ENCODE measurements around the gene AMN1.
"Not testable (repeated sequence)": the region's sequence is repeated elsewhere in the genome, so short reads cannot be mapped to it uniquely, and the experiment has no call there.

AMN1 gene

DNA sequence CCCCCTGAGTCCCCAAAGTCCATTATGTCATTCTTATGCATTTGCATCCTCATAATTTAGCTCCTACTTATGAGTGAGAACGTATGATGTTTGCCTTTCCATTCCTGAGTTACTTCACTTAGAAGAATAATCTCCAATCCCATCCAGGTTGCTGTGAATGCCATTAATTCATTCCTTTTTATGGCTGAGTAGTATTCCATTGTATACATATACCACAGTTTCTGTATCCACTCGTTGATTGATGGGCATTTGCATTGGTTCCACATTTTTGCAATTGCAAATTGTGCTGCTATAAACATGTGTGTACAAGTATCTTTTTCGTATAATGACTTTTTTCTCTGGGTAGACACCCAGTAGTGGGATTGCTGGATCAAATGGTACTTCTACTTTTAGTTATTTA is 38.9 kb downstream of the AMN1 start:
- FAIRE-seq; DNase-seq (ENCODE audit: extremely low spot score, insufficient read length, low read depth): not testable (repeated sequence)

DNA sequence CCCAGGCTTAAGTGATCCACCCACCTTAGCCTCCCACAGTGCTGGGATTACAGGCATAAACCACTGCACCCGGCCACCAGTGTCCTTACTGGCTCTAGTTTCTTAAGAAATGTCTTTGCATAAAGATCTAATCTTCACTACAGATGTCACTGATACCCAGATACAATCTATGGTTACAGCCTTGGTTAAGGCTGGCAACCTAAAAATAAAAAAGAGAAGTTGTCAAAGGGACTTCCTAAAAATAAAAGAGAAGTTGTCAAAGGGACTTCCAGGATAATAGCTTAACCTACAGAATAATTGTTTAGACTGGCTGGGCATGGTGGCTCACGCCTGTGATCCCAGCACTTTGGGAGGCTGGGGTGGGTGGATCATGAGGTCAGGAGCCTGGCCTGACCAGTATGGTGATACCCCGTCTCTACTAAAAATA is 41.7 kb downstream of the AMN1 start:
- FAIRE-seq (no peak), DNase-seq (ENCODE audit: extremely low spot score, insufficient read length, low read depth) (no peak)

DNA sequence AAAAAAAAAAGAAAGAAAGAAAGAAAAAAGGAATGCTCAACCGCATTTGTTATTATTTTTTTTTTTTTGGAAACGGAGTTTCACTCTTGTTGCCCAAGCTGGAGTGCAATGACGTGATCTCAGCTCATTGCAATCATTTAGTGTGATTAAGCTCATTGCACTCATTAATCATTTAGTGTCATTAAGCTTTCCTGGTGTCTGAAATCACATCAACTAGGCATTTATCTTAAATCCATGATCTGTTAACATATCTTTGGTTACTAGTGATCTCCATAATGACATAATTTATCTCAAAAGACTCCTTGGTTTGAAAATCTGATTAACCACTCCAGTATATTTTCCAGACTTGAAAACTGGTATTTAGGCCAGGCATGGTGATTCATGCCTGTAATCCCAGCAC is 43.0 kb downstream of the AMN1 start:
- DNase-seq (ENCODE audit: extremely low spot score, insufficient read length, low read depth) = no peak
- no peak for FAIRE-seq

DNA sequence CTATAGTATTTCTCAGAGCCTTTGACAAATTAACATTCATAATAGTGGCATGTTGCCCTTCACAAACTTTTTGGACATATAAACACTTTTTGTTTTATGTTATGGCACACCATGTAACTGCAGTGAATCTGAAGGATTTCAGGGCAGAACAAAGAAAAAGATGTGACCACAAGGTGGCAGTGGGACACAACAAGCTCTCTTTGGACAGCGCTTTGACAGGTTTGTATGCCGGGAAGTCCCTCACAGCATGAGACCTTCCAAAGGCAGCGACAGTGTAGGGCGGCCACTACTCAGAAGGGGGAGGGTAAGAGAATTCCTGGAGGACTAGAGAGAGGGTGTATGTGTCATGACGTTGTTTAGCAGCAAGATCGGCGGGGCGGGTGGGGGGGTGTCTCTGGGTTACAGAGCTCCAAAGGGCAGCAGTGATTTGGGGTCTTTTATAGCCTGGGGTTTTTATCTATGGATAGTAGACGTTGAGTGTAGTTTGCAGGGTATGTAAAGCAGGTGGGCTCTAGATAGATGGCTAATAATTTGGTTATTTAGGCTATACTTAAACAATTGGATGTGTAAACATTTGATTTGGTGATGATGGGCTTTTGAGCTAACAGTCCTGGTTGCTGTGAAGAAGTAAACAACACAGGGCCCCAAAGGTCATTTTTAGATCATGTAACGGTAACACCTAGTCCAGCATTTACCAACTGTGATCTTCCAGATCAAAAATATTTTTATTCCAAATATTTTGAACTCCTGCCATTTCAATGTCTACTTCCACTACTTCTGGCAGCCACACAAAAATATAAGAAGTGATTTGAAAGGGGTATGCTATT is 46.5 kb downstream of the AMN1 start:
- FAIRE-seq = peak; percentile 97

DNA sequence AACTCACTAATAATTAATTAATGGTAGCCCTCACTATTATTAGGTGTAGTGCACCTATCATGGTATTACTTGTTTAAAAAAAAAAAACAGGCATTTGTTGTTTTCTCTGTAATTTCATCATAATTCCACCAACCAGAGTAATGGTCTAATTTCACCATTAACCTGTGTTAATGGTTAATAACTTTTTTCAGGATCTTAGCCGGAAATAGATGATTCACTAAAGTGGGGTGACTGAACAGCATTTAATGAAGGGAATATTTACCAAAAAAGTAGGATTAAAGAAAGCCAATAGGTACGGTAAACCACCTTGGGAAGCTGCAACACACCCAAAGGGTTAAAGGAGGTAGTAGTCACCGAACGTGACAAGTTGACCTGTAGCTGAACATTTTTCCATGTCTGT is 56.3 kb downstream of the AMN1 start:
- DNase-seq (ENCODE audit: extremely low spot score, insufficient read length, low read depth) (no peak), FAIRE-seq (no peak)

More for the DNA sequence above, 46.5 kb downstream of the AMN1 start:
- peak; percentile 70 for DNase-seq (ENCODE audit: extremely low spot score, insufficient read length, low read depth)

DNA sequence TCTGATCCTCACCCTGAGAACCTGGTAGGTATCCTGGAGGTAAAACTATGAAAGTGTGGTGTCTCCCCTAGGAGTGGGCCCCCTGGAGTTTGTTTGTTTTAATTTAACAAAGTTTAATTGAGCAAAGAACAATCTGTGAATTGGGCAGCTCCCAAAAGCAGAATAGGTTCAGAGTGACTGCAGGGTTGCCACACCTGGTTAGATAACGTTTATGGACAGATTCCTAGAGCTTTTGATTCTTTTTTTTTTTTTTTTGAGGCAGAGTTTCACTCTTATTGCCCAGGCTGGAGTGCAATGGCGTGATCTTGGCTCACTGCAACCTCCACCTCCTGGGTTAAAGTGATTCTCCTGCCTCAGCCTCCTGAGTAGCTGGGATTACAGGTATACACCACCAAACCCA is 59.2 kb downstream of the AMN1 start:
- FAIRE-seq; DNase-seq (ENCODE audit: extremely low spot score, insufficient read length, low read depth): not testable (repeated sequence)

DNA sequence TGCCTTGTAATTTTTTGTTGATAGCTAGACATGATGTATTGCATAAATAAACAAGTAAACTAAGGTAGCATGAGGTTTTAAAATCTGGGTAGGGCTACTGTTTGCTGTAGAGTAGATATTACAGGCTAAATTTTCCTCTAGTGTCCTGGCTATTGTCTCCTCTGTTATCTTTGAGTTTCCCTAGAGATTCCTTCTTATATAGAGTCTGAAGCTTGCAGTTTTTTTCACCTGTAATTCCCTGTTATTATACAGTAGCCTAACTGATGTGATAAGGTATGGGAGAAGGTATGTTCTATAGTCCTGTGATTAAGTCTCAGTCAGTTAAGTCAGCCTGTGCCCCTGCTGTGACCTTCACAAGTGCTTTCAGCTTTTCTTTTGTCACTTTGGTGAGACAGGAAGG is 59.8 kb downstream of the AMN1 start:
- DNase-seq (ENCODE audit: extremely low spot score, insufficient read length, low read depth) = no peak
- FAIRE-seq = no peak

DNA sequence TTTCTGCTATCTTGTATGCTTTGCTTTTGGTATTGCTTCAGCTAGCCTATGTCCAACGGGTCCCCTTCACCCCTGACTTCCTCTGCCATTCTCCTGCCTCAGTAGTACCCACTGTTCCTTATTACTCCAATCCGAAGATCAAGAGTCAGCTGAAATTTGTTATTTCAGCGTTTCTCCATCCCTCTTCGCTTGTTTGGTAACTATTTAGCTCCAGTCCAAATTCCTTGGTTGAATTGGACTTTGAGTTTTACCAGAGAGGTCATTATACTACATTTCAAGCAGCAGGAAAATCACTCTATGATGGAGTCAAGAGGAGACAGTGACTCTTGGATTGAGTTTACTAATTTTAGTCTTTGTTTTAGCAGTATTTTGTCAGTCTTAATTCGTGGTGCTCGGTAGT is 64.8 kb downstream of the AMN1 start:
- no peak for FAIRE-seq
- no peak for DNase-seq (ENCODE audit: extremely low spot score, insufficient read length, low read depth)

DNA sequence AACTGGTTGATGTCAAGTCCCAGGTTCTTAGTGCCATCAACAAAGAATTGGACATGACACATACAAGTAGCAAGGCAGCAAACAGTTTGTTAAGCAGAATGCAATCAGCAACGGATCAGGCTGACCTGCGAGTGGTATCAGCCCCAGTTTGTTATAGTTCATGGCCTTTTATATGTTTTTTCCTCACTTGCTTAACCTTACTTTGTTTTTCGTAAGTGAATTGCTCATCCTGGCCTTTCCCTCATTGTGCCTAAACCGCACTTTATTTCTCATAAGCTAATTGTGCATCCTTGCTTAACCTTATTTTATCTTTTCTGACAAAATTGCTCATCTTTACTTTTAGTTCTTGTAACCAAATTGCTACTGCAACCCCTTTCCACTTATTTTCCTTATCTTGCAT is 65.2 kb downstream of the AMN1 start:
- DNase-seq (ENCODE audit: extremely low spot score, insufficient read length, low read depth) (no peak), FAIRE-seq (no peak)

DNA sequence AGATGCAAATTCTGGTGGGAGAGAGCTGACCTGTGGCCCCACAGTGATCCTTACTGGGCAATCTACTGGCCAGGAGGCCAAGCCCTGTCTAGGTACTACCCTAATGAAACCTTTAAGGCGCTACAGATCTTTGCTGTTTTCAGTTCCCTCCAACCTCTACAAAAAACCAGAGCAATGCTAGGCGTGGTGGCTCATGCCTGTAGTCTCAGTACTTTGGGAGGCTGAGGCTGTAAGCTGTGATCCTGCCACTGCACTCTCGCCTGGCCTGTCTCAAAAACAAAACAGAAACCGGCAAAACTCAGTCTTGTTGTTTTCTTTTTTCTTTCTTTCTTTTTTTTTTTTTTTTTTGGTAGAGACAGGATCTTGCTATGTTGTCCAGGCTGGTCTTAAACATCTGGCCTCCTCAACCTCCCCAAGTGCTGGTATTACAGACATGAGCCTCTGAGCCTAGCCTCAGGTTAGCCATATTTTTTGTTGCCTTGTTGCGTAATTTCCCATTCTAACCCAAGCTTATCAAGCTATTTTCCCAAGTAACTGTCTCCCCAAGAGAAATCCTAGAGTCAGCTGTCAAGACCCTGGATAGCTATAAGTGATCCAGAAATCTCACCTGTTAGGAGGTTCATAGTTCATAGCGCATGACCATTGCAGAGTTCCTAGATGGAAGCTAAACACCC is 66.5 kb downstream of the AMN1 start:
- FAIRE-seq = peak; percentile 9

DNA sequence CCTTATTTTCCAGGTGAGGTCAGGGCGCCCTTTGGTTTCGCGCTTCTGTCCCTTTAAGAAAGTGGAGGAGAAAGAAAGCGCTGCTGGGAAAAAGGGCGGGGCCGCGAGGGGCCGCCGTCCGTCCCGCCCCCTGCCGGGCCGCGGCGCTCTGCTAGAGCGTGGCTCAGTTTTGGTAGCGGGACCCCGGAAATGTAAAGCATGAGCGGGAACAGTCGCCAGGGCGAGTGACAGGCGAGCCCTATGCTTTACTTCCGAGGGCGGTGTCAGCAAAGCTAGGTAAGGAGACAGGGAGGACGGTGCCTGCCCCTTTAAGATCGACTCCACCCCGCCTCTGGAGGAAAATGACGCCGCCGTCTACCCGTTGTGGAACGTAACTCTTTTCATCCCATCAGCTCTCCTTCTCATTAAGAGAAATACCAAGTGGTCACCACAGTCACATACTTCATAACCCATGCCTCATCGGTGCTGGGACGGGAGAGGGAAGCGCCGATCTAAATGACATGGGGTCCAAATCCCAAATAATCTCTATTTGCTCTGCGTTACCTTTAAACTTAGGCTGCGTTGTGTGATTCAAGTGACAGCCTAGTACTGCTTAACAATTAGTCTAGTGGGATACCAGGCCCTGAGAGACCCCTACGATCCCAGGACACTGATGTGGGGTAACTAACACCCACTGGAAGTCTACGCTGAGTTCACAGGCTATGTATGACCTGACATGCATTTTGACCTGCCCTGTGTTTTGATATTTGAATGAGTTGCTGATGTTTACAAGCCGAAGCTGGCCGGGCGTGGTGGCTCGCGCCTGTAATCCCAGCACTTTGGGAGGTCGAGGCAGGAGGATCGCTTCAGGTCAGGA is 69.5 kb downstream of the AMN1 start, which contains the start of gene ETFBKMT:
TSS of gene ETFBKMT (plus strand) at position 602 of the 856 bp plus-strand sequence. CDS start 2,266 bp downstream, outside the sequence.
- DNase-seq (ENCODE audit: extremely low spot score, insufficient read length, low read depth) (peak; percentile 80), FAIRE-seq (peak; percentile 98)

More for the DNA sequence above, 66.5 kb downstream of the AMN1 start:
- no peak for DNase-seq (ENCODE audit: extremely low spot score, insufficient read length, low read depth)

DNA sequence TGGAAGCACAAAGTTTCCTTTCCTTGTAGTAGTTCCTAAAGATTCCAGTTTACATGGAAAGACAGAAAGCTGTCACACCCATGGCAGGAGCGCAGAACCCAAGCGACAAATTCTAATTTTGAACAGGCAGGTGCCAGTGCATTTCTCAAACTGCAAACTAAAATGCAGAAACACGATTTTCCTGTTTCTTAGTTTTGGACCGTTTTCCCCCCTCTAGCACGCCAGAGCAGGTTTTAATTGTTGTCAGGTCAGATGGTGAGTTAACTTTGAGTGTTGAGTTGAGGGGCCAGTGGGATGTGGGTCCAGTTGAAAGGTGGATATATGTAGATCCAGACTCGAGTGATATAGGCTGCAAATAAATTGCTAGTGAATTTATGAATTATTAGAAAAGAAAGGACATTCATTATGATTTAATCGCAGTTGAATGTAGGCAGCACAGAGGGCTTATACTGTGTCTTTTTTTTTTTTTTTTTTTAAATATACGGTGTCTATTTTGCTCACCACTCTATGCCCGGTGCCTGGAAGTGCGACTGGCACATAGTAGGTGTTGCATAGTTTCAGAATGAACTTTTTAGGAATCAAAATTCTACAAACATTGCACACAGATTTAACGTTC is 70.2 kb downstream of the AMN1 start:
- FAIRE-seq (no peak), DNase-seq (ENCODE audit: extremely low spot score, insufficient read length, low read depth) (no peak)

DNA sequence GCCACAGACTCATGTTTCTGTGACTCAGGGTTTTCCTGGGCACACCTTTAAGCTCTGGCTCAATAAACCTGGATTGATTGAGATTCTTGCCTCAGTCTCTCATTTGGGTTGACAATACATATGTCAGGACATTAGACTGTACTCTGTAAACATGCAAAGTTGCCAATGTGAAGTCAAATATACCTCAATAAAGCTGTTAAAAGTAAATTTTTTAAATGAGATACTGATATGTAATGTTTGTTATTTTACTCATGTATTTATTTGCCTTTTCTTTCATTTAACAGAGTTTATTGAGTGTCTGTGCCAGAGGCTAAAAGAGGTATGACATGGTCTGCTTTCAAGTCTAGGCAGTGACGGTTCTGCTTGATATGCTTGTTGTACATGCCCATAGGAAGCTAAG is 73.0 kb downstream of the AMN1 start:
- FAIRE-seq = no peak
- DNase-seq (ENCODE audit: extremely low spot score, insufficient read length, low read depth) = no peak

DNA sequence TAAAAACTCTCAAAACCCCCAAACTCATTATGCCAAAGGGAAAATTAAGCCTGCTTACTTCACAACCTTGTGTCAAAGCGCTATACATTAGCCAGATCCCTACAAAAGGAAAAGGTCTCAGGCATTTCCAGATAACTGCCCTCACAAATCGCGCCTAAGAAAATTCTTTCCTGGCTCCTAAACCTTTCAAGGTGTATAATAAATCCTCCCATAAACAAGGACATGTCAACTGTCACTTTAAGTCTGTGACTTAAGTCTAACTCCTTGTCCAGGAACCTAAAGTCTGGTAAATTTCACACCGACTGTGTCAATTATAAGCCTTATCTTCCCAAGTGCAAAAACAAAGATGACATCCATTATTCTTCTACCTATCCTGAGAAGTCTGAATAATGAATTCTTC is 73.6 kb downstream of the AMN1 start:
- FAIRE-seq = no peak

DNA sequence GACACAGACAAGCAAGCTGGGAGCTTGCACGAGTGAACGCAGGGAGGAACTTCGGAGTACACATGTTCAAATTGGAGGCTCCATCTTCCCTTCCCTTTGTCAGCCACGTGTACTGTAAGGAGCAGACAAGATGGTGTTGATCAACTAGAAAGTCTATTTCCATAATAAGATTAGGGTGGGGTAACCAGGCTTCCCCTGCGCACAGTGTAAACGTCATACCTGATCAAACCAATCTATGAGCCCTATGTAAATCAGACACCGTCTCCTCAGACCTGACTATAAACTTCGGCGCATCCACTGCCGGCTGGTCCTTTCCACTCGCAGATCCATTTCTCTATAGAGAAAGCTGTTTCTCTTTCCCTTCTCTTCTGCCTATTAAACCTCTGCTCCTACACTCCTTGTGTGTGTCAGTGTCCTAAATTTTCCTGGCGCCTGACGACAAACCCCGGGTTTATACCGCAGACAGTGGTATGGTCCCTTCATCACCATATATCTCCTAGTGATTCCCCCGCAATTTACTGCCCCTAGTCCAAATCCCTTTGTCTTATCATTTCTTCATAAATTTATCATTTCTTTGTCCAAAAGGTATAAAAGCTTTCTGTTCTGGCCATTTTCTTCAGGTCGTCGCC is 76.8 kb downstream of the AMN1 start:
- DNase-seq (ENCODE audit: extremely low spot score, insufficient read length, low read depth) (no peak), FAIRE-seq (no peak)

More for the DNA sequence above, 73.6 kb downstream of the AMN1 start:
- DNase-seq (ENCODE audit: extremely low spot score, insufficient read length, low read depth) = no peak

DNA sequence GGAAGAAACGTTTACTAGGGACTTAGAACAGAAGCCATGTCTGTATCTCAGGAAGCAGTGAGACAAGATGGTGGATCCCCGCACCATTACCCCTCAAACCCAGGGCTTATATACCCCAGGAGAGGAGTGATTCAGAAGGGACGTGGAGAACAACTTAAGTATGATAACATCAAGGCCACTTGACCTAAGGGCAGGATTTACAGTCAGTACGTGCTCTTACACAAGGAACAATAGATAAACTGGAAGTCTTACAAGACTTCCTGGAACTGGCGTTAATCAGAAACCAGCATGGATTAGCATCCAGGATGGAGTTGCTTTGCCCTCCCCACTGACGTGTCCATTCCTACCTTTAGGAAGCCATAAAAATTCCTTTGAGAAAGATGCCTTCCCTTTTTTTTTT is 77.9 kb downstream of the AMN1 start:
- DNase-seq (ENCODE audit: extremely low spot score, insufficient read length, low read depth) (no peak), FAIRE-seq (no peak)

DNA sequence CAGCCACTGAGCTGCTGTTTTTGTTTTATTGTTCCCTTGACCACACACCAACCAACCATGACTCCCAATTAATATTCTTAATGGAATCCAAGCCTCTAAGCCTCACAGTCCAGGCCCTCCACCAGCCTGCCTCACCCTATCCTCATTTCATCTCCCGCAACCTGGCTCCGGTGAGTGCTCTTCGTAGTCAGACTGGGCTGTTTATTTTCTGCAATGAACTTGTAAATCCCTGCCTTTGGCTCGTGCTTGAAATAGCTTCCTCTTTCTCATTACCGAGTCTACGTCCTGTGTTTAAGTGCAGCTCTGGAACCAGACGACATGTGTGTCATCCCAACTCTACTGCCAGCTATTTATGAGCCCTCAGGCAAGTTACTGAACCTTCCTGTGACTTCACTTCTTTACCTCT is 81.7 kb downstream of the AMN1 start:
- FAIRE-seq = no peak
- DNase-seq (ENCODE audit: extremely low spot score, insufficient read length, low read depth) = no peak

DNA sequence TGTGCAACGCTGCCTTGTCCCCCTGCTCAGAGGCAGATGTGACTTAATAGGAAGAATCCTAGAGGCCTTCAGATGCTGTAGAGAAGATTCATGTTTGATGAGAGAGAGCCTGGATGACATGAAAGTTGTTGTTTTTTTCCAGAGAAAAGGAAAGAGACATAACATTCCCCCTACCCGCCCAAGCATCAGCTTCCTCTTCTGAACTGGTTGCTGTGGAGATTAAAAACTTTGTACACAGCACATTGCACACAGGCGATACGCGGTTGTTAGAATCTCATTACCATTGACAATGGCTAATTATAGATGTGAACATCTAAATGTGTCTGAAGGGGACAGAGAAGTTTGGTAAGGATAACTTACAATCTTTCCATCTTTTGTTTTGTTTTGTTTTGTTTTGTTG is 82.9 kb downstream of the AMN1 start:
- DNase-seq (ENCODE audit: extremely low spot score, insufficient read length, low read depth) = no peak
- FAIRE-seq = no peak

DNA sequence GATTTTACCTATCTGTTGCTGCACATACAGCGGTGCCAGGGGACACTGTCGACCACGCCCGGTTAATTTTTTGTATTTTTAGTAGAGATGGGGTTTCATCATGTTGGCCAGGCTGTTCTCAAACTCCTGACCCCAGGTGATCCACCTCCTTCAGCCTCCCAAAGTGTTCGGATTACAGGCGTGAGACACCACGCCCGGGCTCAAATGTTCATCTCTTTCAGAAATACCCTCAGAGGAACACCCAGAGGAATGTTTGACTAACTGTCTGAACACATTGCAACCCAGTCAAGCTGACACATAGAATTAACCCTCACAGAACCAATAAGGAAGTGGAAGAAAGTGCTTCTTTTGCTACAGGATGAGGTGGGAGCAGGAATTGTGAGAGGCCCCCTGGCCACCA is 84.3 kb downstream of the AMN1 start:
- no peak for FAIRE-seq

More for the DNA sequence above, 84.3 kb downstream of the AMN1 start:
- DNase-seq (ENCODE audit: extremely low spot score, insufficient read length, low read depth) = no peak

Measured in GM18507 (cell line).